ENCODE measurements around the gene ARRDC4. TPM values are rescaled to one million over a fixed set of nuclear protein-coding genes. Genes with fewer than 3 reads are reported as not detected.
"Not testable (repeated sequence)": the region's sequence is repeated elsewhere in the genome, so short reads cannot be mapped to it uniquely, and the experiment has no call there.

Gene ARRDC4
- polyA plus RNA-seq, 1 donor: 13.7 TPM

DNA sequence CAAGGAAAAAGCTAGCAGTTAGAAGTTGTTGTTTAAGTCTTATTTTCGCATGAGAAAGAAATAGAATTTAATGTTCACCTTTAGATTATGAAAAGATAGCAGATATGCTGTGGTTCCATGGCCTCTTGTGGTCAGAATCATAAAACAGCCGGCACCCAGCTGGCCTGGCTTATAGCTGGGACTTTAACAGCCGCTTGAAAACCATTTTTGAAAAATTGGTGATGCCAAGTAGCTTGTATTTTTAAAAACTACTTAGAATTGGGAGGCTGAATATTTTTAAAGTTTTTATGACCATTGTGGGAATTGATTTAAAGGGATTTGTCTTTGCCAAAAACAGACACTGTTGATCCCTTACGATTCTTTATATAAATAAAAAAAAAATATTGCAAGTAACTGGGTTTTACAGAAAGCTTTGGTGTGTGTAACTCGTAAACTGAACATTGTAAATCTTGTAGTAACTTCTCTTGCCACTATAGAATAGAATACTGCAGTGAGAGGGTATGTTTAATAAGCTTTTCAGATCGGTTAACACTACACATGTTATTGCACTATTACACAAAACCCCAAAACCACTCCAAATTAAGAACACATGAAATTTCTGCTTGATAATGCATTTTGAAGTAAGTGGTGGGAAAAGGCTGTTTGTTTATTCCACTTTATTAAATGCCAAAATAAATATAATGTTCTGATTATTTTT lies 6.6 kb downstream of the ARRDC4 start:
- DNase-seq: no peak

- no peak for DNase-seq
Observed at GRCh38 chr15:97967881-97968280, 7.4 kb downstream of the ARRDC4 start.

DNA sequence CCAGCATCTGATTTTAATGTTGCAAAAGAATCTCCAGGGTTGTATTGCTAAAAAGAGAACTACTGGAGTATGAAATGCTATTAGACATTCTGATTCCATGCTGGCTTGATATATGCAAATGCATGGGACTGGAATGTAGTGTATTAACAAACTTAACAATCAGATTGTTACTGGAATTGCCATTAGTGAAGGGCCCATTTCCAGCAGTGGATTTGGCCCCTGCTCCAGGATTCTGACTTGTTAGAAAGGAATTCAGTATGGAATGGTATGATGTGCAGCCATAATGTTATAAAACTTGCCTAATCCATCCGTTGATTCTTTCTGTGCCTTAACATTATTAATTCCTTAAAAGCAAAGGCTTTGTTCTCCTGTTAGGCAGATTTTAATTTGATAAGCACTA lies 7.9 kb downstream of the ARRDC4 start:
- DNase-seq: no peak

- DNase-seq: no peak
Observed at GRCh38 chr15:97972366-97972765, 11.9 kb downstream of the ARRDC4 start.

DNA sequence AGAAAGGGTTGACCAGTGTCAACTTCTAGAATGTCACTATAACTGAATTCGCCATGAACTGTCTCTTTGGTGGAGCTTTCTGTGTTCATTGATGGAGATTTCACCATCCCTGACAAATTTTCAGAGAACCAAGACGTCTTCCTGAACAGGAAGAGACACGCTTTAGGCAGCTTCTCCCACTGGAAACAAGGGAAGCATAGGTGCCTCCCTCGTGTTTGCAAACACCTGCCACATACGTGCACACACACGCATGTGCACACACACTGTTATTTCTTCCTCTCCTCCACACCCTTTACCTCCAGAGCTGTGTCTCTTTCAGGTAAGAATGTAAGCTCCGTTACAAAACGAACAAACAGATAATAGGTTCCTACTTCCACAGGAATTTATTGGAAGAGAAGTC lies 15.6 kb downstream of the ARRDC4 start:
- DNase-seq: no peak

- no peak for DNase-seq
Observed at GRCh38 chr15:97976766-97977503, 16.4 kb downstream of the ARRDC4 start.

DNA sequence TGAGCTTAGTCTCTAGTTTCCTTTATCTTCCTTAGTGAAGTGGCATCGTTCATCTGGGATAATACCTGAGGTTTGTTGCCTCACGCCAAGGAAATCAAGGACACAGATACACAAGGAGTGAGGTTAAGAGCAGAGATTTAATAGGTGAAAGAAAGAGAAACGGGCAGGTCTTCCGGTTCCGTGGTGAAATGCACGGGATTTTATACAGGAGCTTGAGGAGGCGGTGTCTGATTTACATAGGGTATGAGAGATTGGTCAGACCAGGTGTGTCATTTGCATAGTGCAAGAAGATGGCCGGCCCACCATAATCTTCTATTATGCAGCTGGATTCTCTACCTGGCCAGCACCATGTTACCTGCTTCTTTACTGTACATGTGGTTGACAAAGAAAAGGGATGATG lies 17.2 kb downstream of the ARRDC4 start:
- DNase-seq: no peak

GRCh38 chr15:97978401-97979139 lies 18.1 kb downstream of the ARRDC4 start:
- no peak for DNase-seq

- no peak for DNase-seq
Observed at GRCh38 chr15:97979140-97979520, 18.6 kb downstream of the ARRDC4 start.

- DNase-seq: no peak
Observed at GRCh38 chr15:97981058-97981457, 20.6 kb downstream of the ARRDC4 start.

GRCh38 chr15:97981758-97982157 lies 21.3 kb downstream of the ARRDC4 start:
- DNase-seq: no peak

GRCh38 chr15:97984157-97984556 lies 23.7 kb downstream of the ARRDC4 start:
- DNase-seq: no peak

GRCh38 chr15:97985979-97986378 lies 25.5 kb downstream of the ARRDC4 start:
- not testable (repeated sequence) for DNase-seq

DNA sequence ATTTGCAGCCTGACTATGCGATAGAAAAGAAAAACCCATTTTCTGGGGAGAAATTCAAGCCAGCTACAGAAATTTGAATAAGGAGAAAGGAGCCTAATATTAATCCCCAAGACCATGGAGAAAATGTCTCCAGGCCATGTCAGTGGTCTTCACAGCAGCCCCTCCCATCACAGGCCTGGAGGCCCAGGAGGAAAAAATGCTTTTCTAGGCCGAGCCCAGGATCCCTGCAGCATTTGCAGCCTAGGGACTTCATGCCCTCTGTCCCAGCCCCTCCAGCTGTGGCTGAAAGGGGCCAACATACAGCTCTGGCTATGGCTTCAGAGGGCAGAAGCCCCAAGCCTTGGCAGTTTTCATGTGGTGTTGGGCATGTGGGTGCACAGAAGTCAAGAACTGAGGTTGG lies 26.3 kb downstream of the ARRDC4 start:
- no peak for DNase-seq

DNA sequence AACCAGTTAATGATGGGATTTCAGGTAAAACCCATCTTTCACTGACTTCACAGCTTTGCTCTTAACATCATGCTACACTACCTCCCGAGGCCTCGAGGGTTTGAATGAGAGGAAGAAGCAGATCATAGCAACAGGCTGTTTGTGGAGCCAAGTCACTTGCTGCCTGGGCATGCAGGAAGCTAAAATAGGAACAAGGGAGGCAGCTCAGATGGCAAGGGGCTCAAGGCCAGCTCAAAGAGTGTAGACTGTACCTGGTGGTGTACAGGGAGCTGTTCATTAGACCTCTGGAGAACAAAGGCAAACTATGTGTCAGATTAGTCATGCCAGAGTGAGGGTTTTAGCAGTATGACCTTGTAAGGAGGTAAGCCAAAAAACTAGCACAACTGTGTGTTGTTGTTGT lies 28.8 kb downstream of the ARRDC4 start:
- DNase-seq: no peak

DNA sequence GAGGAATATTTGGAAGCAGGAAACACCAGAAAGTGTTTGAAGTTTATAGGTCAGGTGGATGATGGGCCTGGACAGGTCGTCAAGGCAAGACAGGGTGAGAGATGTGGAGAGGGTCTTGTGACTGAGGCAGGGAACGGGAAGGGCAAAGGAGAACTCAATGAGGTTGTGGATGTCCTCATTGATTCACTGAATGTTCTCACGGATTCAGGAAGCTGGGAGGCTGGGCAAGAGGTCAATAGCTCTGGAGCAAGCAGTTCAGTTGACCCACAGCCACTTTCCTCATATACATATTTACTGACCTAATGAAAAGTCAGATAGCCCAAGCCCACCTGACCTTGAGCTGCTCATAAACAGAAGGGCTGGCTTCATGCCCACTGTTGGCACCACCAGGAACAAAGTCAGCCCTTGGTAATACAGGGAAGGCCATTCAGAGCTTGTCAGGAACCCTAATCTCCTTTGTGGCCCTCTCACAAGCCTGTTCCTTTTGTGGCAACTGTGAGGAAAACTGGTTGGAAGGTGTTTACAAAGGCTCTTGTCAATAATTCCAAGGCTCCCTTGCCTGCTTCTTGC lies 31.6 kb downstream of the ARRDC4 start:
- DNase-seq: no peak

- no peak for DNase-seq
Observed at GRCh38 chr15:97992823-97993222, 32.3 kb downstream of the ARRDC4 start.

GRCh38 chr15:97993310-97993738 lies 32.8 kb downstream of the ARRDC4 start:
- DNase-seq: no peak

- no peak for DNase-seq
Observed at GRCh38 chr15:97994236-97994635, 33.7 kb downstream of the ARRDC4 start.

DNA sequence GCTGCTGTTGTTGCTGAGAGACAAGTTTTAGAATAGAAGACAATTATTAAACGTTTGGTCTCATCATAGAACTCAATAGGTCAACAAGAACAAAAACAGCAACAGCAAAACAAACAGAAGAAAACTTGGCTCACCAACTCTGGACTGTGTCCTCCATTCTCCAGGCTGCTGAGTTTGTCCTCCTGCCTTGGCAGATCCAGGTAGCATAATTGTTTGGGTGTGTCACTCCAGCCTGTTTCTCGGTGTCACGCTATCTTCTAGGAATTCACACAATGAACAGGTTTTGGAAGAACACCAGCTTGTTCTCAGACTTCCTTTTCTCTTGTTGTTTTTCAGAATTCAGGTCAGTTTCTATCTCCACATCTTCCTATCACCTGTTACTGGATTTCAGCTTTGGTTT lies 34.7 kb downstream of the ARRDC4 start:
- no peak for DNase-seq

DNA sequence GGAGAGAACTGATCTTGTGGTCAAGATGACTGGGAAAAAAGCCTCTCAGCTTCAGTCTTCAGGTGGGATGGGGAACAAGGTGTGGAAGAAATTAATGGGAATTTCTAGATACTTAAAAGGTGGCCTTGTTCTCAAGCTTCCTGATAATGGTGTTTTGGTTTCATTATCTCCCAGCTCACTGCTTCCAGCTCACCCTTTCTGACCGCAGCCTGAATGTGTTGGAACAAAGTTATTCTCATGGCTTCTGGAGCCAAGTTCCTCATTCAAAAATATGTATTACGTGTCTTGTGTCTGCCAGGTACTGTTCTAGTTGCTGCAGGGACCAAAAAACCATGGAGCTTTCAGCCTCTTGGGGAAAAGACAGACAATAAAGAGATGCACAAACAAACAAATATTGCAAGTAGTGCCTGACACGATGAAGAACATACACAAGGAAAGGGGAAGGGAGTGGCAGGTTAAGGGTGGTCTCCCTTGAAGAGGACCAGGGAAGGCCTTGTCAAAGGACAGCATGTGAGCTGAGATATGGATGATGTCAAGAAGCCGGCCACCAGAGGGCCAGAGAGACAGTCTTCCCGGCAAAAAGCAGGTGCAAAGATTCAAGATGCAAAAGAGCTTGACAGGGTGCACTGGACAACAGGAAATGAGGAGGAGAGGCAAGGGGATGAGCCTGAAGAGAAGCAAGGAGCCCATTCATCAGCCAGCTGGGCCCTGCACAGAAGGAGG lies 35.5 kb downstream of the ARRDC4 start:
- DNase-seq: no peak

DNA sequence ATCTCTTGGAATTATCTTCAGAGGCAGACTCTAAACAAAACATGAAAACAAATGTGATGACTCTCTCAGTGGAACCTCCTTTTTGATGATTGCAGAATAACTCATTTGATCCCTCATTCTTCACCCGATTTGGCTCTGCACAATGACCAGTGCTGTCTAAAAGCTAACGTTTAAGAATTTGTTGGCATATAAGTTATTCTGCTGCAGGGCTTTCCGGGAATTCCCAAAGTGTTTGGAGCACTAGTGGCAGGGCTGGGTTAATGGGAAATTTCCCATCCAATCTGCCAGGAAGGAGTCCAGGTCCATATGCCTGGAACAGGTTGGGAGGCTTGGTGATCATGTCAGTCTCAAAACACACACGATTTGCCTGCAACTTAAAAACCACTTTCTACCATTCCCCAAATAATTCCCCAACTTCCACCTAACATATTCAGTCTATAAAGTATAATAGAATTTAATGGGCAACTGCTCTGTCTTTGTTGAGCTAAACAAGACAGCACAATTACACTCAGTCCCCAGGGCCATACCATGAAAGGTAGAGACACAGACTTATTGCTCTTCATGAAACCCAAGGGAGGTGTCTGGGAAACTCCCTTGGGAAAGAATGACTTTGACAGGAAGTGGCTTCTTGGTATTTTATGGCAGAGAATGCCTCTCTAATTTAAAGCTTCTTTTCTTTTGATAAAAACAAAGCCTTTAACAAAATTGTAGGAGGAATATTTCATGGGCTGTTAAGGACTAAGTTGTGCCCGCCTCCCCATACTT lies 38.0 kb downstream of the ARRDC4 start:
- DNase-seq: no peak

Data from hindlimb muscle (tissue), 1 donor.